Measurements from ENCODE around the gene PSMD2. TPM values are rescaled to one million over a fixed set of nuclear protein-coding genes. Genes with fewer than 3 reads are reported as not detected.

PSMD2 gene
- total and polyA plus RNA-seq, 2 of the 8 experiments (the other 6 are each of a cell fraction or from before 2014, with no cell fraction given): 350 to 363 TPM

GRCh38 chr3:184355261-184356040, 56.4 kb downstream of the PSMD2 start:
- Histone ChIP-seq H2BK20ac (ENCODE audit: low read length) (no peak overlapping the region), H2BK12ac (ENCODE audit: low read depth, low read length) (no peak overlapping the region), H2AK5ac (ENCODE audit: low read depth, low read length) (no peak overlapping the region), H3K4me2 (ENCODE audit: insufficient read depth in 1 of 2, low read depth in 2 of 2, low read length in 2 of 2) (no peak overlapping the region), H3K9me3 (ENCODE audit: insufficient read depth in 2 of 2, low read depth in 1 of 2, low read length in 1 of 2) (no peaks in the 10 kb centered on the region), H3K23me2 (ENCODE audit: low read depth, low read length) (peaks cover 5% of the 10 kb centered on the region), H4K20me1 (replicated peaks in 1 of 2; ENCODE audit: control insufficient read depth in 1 of 2, insufficient read depth in 2 of 2, low read length in 2 of 2) (peaks cover 4 to 11% of the 10 kb centered on the region in 2 experiments), H3K79me2 (ENCODE audit: control insufficient read depth in 1 of 2, insufficient read depth in 2 of 2, low read length in 2 of 2) (no peaks in the 10 kb centered on the region), H4K91ac (replicated peaks; ENCODE audit: insufficient read length, low read length) (no peak overlapping the region), H3K14ac (ENCODE audit: insufficient read length) (no peak overlapping the region), H3K27ac (ENCODE audit: low read depth, low read length) (no peak overlapping the region), H3K79me1 (ENCODE audit: low read depth, low read length) (no peaks in the 10 kb centered on the region), H3K4me3 (ENCODE audit: extremely low read depth in 1 of 4, insufficient read depth in 2 of 4, low read depth in 3 of 4, low read length in 4 of 4) (no peak overlapping the region), H3K18ac (ENCODE audit: extremely low read depth, low read length) (no peak overlapping the region), H3K4me1 (replicated peaks in 1 of 4; ENCODE audit: control insufficient read depth in 3 of 4, insufficient read depth in 4 of 4, low read length in 3 of 4) (peaks cover 3 to 13% (median 10%) of the 10 kb centered on the region in 4 experiments), H4K5ac (ENCODE audit: insufficient read length, low read depth, low read length) (no peak overlapping the region), H2AFZ (ENCODE audit: low read length) (no peak overlapping the region), H3K9ac (replicated peaks in 1 of 4; ENCODE audit: extremely low read depth in 1 of 4, low read depth in 3 of 4, low read length in 3 of 4) (no peak overlapping the region), H3K27me3 (replicated peaks in 1 of 4; ENCODE audit: control insufficient read depth in 3 of 4, extremely low read depth in 1 of 4, insufficient read depth in 3 of 4, low read length in 3 of 4) (peaks cover 0 to 2% (median under 1%) of the 10 kb centered on the region in 4 experiments; a peak in 3 of 7 replicates), H2BK5ac (ENCODE audit: low read depth, low read length) (no peak overlapping the region; the same call in 1 of the 2 replicates), H3K4ac (replicated peaks; ENCODE audit: insufficient read length, low read depth, low read length) (no peak overlapping the region), H3K56ac (replicated peaks; ENCODE audit: insufficient read length, low read depth, low read length) (no peak overlapping the region), H2BK15ac (ENCODE audit: low read length) (no peak overlapping the region), H4K8ac (ENCODE audit: extremely low read depth, insufficient read depth, low read length) (no peak overlapping the region; the same call in 1 of the 2 replicates), H3K23ac (ENCODE audit: insufficient read length) (no peak overlapping the region), H3K36me3 (ENCODE audit: control insufficient read depth in 2 of 4, insufficient read depth in 4 of 4, low read length in 3 of 4) (peaks cover 7 to 42% (median 26%) of the 10 kb centered on the region in 4 experiments; a peak in 6 of 8 replicates), H2BK120ac (replicated peaks; ENCODE audit: low read depth, low read length) (no peak overlapping the region)
- ChIA-PET POLR2A (ENCODE audit: partially characterized antibody) (interaction anchor here (0.6 to 3.4 kb wide), 9 partner anchors 10 to 53 kb away, joined by 3 to 13 read pairs (median 3); partner anchors contain the start of gene FAM131A), CTCF (ENCODE audit: partially characterized antibody) (interaction anchor here (0.8 to 7.1 kb wide), 18 partner anchors 11 to 423 kb away, joined by 3 to 49 read pairs (median 4); no protein-coding TSS in a partner anchor)
- WGBS, 2 experiments (ENCODE audit: extremely low coverage in 1 of 2, insufficient coverage in 1 of 2, insufficient read length in 1 of 2, insufficient replicate concordance in 2 of 2, low coverage in 1 of 2, low lambda C conversion rate in 2 of 2, missing lambda C conversion rate in 1 of 2): 94% methylated on average over 18 of the region's 18 CpGs; no CpG with 5 or more reads in 1 of the 2 experiments
- DNase-seq (ENCODE audit: low read depth in 1 of 2, low spot score in 2 of 2): no peak
- TF ChIP-seq PHF8 (conservative IDR thresholded peaks at IDR 0.05; ENCODE audit: low read depth, low read length) (no peak), RAD21 (IDR thresholded peaks at IDR 0.05 in 1 of 2, conservative IDR thresholded peaks at IDR 0.05 in 1 of 2; ENCODE audit: low read depth in 2 of 2, low read length in 2 of 2) (no peak), ATF3 (IDR thresholded peaks at IDR 0.05; ENCODE audit: insufficient read depth, low read depth, low read length) (no peak), RNF2 (IDR thresholded peaks at IDR 0.05; ENCODE audit: borderline replicate concordance, low read depth, low read length, missing control alignments, poor library complexity, severe bottlenecking) (no peak), FOSL1 (IDR thresholded peaks at IDR 0.05; ENCODE audit: insufficient read depth, low read depth, low read length) (no peak), GTF2F1 (IDR thresholded peaks at IDR 0.05; ENCODE audit: borderline replicate concordance, low read depth, low read length) (no peak)
- FAIRE-seq: no peak

Data from H1 (cell line).